ENCODE measurements around the gene KCNG2.

Gene KCNG2

DNA sequence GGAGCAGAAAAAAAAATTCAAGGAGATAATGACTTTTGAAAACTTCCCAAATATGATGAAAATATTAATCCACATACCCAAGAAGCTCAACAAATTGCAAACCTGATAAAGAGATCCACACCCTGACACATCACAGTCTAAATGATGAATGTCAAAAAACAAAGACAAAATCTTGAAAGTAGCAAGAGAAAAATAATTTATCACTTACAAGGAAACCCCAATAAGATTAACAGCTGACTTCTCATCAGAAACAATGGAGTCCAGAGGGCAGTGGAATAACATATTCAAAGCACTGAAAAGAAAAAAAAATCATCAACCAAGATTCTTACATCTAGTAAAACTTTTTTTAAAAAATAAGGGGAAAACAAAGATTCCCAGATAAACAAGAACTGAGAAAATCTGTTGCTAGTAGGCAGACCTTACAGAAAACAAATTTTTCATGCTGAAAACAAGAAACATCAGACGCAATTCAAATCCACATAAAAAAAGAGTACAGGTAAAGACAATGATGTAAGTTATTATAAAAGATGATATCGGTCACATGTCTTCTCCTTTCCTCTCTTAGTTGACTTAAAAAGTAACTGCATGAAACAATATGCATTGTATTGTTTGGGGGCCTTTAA lies 132.4 kb downstream of the KCNG2 start:
- H3K4me3 Mint-ChIP-seq: no peak overlapping the region
- peaks cover 46% of the 10 kb centered on the region for H3K9me3 Mint-ChIP-seq
- no peaks in the 10 kb centered on the region for H3K27me3 Mint-ChIP-seq
- no peak overlapping the region for H3K27ac Mint-ChIP-seq
- ATAC-seq (no peak), DNase-seq (no peak)
- no peaks in the 10 kb centered on the region for H3K4me1 Mint-ChIP-seq
- peaks cover 64% of the 10 kb centered on the region for H3K36me3 Mint-ChIP-seq (ENCODE audit: low read depth)

DNA sequence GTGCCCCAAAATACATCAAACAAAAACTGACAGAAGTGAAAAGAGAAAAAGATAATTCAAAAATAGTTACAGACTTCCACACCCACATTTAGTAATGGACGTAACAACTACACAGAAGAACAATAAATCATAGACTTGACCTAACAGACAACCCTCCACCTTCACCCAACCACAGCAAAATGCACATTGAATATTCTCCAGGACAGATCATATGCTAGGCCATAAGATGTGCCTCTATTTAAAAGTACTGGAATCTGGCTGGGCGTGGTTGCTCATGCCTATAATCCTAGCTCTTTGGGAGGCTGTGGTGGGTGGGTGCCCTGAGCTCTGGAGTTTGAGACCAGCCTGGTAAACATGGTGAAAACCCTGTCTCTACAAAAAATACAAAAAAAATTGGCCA lies 133.7 kb downstream of the KCNG2 start:
- no peak for DNase-seq
- H3K4me3 Mint-ChIP-seq: no peak overlapping the region

DNA sequence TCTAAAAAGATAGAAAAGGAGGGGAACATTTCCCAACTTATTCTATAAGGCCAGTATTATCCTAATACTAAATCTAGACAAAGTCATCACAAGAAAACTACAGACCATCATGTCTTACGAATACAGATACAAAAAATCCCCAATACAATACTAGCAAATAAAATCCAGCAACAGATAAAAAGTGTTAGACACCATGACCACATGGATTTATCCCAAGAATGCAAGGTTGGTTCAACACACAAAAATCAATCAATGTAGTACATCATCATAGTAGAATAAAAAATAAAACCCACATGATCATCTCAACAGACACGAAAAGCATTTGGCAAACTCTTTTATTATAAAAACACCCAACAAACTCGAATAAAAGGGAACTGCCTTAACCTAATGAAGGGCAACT lies 135.2 kb downstream of the KCNG2 start:
- no peak for DNase-seq
- no peaks in the 10 kb centered on the region for H3K4me1 Mint-ChIP-seq
- H3K9me3 Mint-ChIP-seq: peaks cover 55% of the 10 kb centered on the region
- no peaks in the 10 kb centered on the region for H3K27me3 Mint-ChIP-seq
- ATAC-seq: no peak
- H3K27ac Mint-ChIP-seq: no peak overlapping the region
- peaks cover 89% of the 10 kb centered on the region for H3K36me3 Mint-ChIP-seq (ENCODE audit: low read depth)
- H3K4me3 Mint-ChIP-seq: no peak overlapping the region

More for the DNA sequence above, 133.7 kb downstream of the KCNG2 start:
- Mint-ChIP-seq H3K4me1 (no peaks in the 10 kb centered on the region), H3K9me3 (peaks cover 55% of the 10 kb centered on the region), H3K27me3 (no peaks in the 10 kb centered on the region), H3K27ac (no peak overlapping the region), H3K36me3 (ENCODE audit: low read depth) (peaks cover 77% of the 10 kb centered on the region)
- ATAC-seq: no peak

DNA sequence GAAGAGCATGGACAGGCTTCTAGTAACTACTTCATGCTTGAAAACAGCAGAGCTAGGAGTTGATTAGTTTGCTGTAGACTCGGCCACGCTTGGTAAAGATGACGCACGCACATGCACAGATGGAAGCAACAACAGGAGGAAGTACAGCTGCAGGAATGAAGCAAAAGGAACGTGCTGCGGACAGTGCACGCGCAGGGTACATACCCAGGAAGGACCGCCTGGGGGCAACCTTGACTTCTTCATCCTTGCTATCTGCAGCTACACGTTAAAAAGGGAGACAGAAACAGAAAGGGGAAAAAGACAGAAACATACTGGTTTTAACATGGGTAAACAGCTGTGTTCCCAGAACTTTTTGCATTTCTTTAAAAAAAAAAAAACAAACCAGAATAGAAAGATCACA lies 136.0 kb downstream of the KCNG2 start:
- no peak for ATAC-seq
- H3K4me1 Mint-ChIP-seq: no peaks in the 10 kb centered on the region
- no peak overlapping the region for H3K27ac Mint-ChIP-seq
- H3K27me3 Mint-ChIP-seq: no peaks in the 10 kb centered on the region
- H3K4me3 Mint-ChIP-seq: no peak overlapping the region
- peaks cover 55% of the 10 kb centered on the region for H3K9me3 Mint-ChIP-seq
- no peak for DNase-seq
- H3K36me3 Mint-ChIP-seq (ENCODE audit: low read depth): peaks cover 86% of the 10 kb centered on the region

DNA sequence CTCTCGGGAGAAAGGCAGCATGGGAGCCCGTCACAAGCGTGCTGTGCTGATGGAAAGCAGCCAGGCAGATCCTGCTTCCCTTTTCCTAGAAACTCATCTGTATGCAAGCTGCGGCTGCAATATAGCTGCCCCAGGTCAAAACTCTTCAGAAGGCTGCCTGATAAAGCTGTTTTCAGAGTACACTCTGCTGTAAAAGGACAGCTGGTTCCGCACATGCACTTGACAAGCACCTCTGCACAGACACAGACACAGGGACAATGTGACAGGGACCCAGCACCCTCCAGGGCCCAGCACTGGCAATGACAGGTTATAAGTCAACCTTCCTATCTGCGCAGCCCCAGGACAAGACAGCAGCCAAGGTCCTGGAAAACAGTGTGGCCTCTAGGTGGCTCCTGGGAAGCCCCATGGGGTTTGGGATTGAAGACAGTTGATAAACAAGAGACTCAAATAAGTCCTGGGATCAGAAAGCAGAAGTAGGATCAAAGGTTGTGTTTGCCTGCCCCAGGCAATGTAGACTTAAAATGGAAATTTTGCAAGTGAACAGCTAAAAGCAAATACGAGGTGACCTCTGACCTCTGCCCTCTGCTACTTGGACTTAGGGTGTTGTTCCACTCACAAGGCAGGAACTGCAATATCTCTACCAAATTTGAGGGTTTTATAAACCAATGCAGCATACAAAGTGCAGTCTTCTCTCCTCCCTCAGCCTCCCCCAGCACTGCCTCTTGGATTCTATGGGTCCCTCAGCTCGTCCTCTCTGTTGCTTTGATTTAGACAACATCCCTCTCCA lies 136.8 kb downstream of the KCNG2 start:
- DNase-seq: no peak
- Mint-ChIP-seq H3K27me3 (no peaks in the 10 kb centered on the region), H3K27ac (no peak overlapping the region), H3K9me3 (peaks cover 47% of the 10 kb centered on the region), H3K4me3 (no peak overlapping the region), H3K36me3 (ENCODE audit: low read depth) (peaks cover 84% of the 10 kb centered on the region), H3K4me1 (no peaks in the 10 kb centered on the region)
- no peak for ATAC-seq

DNA sequence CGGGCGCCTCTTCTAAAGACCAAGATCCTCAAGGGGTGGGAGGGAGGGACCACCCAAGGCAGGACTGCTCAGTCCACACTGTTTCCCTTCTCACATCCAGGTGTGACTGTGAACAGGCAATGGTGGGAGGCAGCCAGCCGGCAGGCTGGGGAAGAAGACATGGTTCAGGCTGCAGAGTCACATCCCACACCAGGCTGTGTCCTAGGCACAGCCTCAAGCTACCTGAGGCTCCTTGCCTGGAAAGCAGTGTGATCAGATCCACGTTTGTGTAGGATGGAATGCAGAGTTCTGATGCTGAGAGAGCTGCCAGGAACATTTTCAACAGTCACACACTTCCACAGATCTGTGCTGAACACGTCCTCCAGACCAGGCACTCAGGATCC lies 137.4 kb downstream of the KCNG2 start:
- no peaks in the 10 kb centered on the region for H3K27me3 Mint-ChIP-seq
- H3K36me3 Mint-ChIP-seq (ENCODE audit: low read depth): peaks cover 84% of the 10 kb centered on the region
- no peak for DNase-seq
- H3K4me1 Mint-ChIP-seq: no peaks in the 10 kb centered on the region
- H3K9me3 Mint-ChIP-seq: peaks cover 41% of the 10 kb centered on the region
- no peak overlapping the region for H3K4me3 Mint-ChIP-seq
- H3K27ac Mint-ChIP-seq: no peak overlapping the region
- ATAC-seq: no peak

DNA sequence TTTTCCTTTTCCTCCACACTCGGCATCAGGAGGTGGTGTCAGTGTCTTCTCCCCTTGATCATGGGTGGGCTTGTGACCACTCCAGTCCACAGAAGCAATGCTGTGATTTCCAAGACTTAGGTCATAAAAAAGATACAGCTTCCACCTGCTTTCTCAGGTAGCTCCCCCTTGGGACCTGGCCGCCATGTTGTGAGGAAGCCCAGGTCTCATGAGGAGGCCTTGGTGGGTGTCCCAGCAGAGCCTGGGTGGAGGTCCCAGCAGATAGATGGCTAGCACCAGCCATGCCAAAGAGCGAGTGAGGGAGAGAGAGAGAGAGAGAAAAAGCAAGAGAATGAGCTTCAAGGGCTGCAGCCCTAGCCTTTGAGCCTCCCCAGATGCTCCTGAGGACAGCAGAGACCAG lies 137.8 kb downstream of the KCNG2 start:
- H3K27me3 Mint-ChIP-seq: no peaks in the 10 kb centered on the region
- no peak for ATAC-seq
- H3K4me1 Mint-ChIP-seq: no peaks in the 10 kb centered on the region
- no peak overlapping the region for H3K4me3 Mint-ChIP-seq
- no peak overlapping the region for H3K27ac Mint-ChIP-seq
- peaks cover 81% of the 10 kb centered on the region for H3K36me3 Mint-ChIP-seq (ENCODE audit: low read depth)
- DNase-seq: no peak
- peaks cover 39% of the 10 kb centered on the region for H3K9me3 Mint-ChIP-seq

DNA sequence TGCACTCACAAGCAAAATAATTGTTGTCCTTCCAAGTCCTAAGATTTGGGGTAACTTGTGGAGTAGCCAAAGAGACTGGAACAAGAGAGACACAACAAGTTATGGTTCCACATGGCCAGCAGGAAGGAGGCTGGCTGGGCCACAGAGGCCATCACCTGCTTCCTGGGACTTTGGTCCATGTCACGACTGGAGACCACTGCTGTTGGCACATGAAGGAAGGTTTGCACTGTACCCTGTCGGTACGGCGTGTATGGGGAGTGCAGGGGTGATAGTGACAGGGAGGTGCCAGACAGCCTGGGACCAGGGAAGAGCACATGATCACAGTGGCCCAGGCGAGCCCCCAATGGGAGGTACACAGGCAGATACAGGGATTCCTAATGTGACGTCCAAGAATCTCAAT lies 138.2 kb downstream of the KCNG2 start:
- ATAC-seq: no peak
- Mint-ChIP-seq H3K9me3 (peaks cover 39% of the 10 kb centered on the region), H3K36me3 (ENCODE audit: low read depth) (peaks cover 81% of the 10 kb centered on the region), H3K27ac (no peak overlapping the region), H3K27me3 (no peaks in the 10 kb centered on the region), H3K4me1 (no peaks in the 10 kb centered on the region), H3K4me3 (no peak overlapping the region)
- no peak for DNase-seq

DNA sequence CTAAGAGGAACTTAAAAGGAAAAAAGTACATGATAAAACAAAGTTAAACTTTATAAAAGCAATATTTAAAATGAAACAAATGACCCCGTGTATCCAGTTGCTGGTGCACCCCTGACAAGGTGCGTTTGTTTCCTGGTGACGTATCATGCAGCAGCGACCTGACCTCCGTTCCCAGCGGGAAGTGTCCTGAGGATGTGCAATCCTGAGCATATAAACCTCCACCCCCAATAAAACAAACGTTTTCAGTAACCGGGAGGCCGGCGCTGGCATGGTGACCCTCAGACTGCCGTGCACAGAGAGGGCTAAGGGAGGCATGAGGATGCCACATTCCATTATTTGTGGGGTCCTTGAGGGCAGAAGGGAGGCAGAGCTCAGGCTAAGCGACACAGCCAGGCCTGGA lies 138.9 kb downstream of the KCNG2 start:
- no peak overlapping the region for H3K4me3 Mint-ChIP-seq
- no peaks in the 10 kb centered on the region for H3K4me1 Mint-ChIP-seq
- no peak for DNase-seq
- H3K36me3 Mint-ChIP-seq (ENCODE audit: low read depth): peaks cover 75% of the 10 kb centered on the region
- H3K9me3 Mint-ChIP-seq: peaks cover 34% of the 10 kb centered on the region
- no peak overlapping the region for H3K27ac Mint-ChIP-seq
- ATAC-seq: no peak
- H3K27me3 Mint-ChIP-seq: no peaks in the 10 kb centered on the region

DNA sequence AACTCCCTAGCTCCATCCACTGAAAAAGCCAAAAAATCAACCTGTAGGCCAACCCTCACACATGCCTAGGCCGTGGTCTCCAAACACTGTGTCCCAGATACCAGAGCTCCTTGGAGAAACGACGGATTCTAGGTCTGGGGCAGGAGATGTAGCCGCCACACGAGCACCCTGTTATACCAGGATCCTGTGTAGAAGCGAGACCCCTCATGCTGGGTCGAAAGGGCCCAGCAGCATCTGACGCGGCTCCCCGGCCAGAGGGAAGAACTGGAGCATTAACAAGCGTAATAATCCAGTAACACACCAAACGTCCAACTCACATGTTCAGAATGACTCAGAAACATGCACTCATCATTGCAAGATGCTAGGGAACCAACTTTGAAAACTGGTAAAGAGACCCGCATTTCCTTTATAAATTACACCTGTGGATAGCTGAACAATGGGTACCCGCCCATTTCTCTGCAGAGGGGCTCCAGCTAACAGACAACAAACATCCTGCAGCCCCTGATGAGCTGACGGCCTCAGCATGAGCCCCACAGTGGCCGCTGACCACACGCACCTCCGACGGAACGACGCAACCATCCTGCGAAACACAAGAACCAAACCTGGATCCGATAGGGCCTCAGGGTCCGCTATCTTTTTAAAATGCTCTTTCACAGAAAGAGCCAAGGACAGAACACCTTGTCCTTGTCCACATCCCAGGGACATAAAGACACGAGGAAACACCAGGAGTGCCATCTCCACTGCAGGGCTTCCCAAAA lies 139.5 kb downstream of the KCNG2 start:
- peaks cover 30% of the 10 kb centered on the region for H3K9me3 Mint-ChIP-seq
- no peaks in the 10 kb centered on the region for H3K27me3 Mint-ChIP-seq
- no peak overlapping the region for H3K27ac Mint-ChIP-seq

DNA sequence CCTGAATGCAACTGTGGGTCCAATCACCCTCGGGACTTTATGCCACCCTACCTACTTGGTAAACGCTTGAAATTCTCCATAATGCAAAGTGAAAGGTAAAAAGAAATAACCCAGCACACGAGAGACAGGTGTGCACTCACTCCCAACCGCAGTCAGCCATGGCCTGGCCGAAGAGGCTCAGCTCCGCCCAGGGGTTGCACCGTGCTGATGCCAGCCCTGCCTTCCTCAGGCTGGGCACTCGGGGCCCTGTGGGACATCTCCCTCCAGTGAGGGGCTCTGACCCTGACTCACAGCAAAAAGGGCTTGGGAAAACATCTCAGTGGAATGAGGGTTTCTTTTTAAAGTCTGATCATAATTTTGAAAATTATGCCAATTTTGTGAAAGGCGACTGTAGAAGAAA lies 140.5 kb downstream of the KCNG2 start:
- ATAC-seq (no peak), DNase-seq (no peak)
- Mint-ChIP-seq H3K27me3 (no peaks in the 10 kb centered on the region), H3K4me3 (no peak overlapping the region), H3K9me3 (peaks cover 21% of the 10 kb centered on the region), H3K36me3 (ENCODE audit: low read depth) (peaks cover 65% of the 10 kb centered on the region), H3K4me1 (peaks cover 7% of the 10 kb centered on the region), H3K27ac (no peak overlapping the region)

More for the DNA sequence above, 139.5 kb downstream of the KCNG2 start:
- no peak overlapping the region for H3K4me3 Mint-ChIP-seq
- DNase-seq: no peak
- ATAC-seq: no peak
- peaks cover 73% of the 10 kb centered on the region for H3K36me3 Mint-ChIP-seq (ENCODE audit: low read depth)
- H3K4me1 Mint-ChIP-seq: peaks cover 1% of the 10 kb centered on the region

DNA sequence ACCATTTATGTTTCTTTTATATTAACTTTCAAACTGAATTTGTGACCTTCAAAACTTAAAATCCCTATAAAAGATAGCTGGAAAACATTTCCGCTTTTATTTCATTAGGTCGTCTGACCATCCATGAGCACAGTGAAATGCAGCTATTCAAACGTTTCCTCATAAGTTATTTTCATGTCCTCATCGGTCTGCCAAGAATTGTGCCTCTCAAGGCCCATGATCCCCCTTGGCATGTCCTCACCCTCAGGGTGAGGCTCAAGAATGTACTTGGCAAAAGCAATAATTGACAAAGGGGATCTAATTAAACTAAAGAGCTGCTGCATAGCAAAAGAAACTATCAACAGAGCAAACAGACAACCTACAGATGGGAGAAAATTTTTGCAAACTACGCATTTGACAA lies 141.4 kb downstream of the KCNG2 start:
- H3K27ac Mint-ChIP-seq: no peak overlapping the region
- H3K4me3 Mint-ChIP-seq: no peak overlapping the region
- no peaks in the 10 kb centered on the region for H3K27me3 Mint-ChIP-seq
- ATAC-seq: no peak
- peaks cover 56% of the 10 kb centered on the region for H3K36me3 Mint-ChIP-seq (ENCODE audit: low read depth)
- peaks cover 12% of the 10 kb centered on the region for H3K9me3 Mint-ChIP-seq
- DNase-seq: no peak
- peaks cover 9% of the 10 kb centered on the region for H3K4me1 Mint-ChIP-seq

DNA sequence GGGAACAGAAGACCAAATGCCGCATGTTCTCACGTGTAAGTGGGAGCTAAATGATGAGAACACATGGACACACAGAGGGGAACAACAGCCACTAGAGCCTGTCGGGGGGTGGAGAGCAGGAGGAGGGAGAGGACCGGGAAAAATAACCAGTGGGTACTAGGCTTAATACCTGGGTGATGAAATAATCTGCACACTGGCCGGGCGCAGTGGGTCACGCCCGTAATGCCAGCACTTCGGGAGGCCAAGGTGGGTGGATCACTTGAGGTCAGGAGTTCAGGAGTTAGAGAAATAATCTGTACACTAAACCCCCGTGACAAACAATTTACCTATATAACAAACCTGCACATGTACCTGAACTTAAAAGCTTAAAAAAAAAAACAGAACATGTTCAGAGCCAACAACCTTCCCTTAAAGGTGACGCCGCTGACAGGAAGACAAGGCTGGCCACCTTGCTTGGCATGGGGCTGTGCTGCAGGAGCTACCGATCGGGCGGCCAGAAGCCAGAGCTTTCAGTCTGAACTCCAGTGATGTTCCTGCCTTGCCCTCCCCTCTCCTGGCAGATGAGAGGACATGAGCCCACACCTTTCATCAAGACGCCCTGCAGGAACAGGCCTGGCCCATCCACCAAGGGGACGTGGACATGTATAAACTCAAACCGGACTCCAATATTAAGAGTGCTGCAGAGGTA lies 142.5 kb downstream of the KCNG2 start:
- H3K4me1 Mint-ChIP-seq: peaks cover 20% of the 10 kb centered on the region
- no peak overlapping the region for H3K27ac Mint-ChIP-seq
- DNase-seq (no peak), ATAC-seq (no peak)
- H3K27me3 Mint-ChIP-seq: no peaks in the 10 kb centered on the region
- H3K36me3 Mint-ChIP-seq (ENCODE audit: low read depth): peaks cover 44% of the 10 kb centered on the region
- peaks cover 8% of the 10 kb centered on the region for H3K9me3 Mint-ChIP-seq
- H3K4me3 Mint-ChIP-seq: no peak overlapping the region

DNA sequence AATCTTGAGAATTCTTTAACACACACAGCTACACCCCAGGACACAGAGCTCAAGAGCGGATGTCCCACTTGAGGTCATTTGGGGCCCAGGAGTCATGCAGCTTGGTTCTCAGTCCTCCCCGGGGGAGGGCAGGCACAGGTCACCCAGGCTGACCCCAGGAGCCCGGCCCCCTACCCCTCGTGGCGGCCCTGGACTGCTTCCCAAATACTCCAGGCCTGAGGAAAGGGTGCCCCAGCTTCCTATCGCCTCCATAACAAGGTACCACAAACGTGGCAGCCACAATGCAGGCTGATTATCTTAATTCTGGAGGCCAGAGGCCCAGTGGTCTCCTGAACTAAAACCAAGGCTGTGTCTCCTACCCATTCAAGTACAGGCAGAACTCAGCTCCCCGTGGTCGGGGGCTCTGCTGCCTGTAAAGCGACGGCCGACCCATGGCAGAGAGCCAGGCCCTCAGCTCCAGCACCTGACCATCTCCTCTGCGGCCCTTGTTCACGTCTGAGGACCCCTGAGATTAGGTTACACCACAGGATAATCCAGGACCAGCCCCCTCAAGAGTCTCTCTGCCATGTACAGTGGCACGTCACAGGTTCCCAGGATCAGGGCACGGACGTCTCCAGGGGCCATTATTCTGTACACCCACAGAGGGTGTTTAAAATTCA lies 143.2 kb downstream of the KCNG2 start:
- H3K9me3 Mint-ChIP-seq: peaks cover 1% of the 10 kb centered on the region
- no peak for DNase-seq
- H3K36me3 Mint-ChIP-seq (ENCODE audit: low read depth): peaks cover 38% of the 10 kb centered on the region
- H3K4me3 Mint-ChIP-seq: no peak overlapping the region
- no peak overlapping the region for H3K27ac Mint-ChIP-seq
- no peak for ATAC-seq
- H3K27me3 Mint-ChIP-seq: no peaks in the 10 kb centered on the region
- H3K4me1 Mint-ChIP-seq: peaks cover 23% of the 10 kb centered on the region

Data from activated naive CD8-positive, alpha-beta T cell treated with anti-CD3 and anti-CD28 coated beads, Interleukin-2, amount 50 U/mL, for 24 hours (primary cell).